SK-N-DZ (cell line): ENCODE results near the gene TBC1D16.

Experiments
- DNase-seq: peaks from one replicate; pipeline ENCODE4 v3.0.0-alpha.2; 2015; ENCODE audit warnings: low spot score

Gene TBC1D16

DNA sequence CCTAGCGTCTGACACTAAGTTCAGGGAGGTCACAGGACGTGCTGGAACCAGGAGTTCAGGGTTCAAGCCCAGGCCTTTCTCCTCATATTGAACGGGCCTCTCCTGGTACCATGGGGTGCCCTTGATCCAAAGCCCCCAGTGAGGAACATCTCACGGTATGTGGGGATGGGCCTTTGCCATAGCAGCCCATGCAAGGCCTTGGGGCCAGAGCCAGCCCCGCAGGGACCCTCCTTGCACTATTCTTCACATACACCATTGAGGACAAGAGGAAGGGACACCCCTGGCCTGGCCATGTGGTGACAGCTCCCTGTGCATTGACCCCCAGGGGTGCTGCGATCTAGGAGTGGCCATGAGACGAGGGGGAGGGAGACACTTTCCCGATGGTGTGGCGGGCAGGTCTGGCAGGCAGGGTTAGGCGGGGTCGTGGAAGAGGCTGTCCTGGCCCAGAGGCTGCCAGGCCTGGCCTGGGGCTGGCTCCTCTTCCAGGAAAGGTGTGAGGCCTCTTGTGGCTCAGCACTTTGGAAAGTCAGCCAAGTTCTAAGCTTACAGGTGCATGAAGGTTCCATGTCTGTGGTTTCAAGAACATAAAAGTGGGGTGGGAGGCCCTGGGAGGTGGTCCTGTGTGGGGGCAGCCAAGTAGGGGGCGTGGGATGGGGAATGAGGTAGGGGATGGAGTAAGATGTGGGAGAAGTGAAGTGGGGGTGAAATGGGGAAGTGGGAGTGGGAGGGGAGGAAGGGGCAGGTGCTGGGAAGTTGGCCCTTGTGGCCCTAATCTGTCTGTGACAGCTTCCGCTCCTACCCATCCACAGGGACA, 107.8 kb downstream of the TBC1D16 start:
- DNase-seq: no peak

GRCh38 chr17:79927136-79927661, 108.5 kb downstream of the TBC1D16 start:
- DNase-seq: no peak

GRCh38 chr17:79926605-79927135, 109.0 kb downstream of the TBC1D16 start:
- no peak for DNase-seq

GRCh38 chr17:79926142-79926604, 109.5 kb downstream of the TBC1D16 start:
- no peak for DNase-seq

DNA sequence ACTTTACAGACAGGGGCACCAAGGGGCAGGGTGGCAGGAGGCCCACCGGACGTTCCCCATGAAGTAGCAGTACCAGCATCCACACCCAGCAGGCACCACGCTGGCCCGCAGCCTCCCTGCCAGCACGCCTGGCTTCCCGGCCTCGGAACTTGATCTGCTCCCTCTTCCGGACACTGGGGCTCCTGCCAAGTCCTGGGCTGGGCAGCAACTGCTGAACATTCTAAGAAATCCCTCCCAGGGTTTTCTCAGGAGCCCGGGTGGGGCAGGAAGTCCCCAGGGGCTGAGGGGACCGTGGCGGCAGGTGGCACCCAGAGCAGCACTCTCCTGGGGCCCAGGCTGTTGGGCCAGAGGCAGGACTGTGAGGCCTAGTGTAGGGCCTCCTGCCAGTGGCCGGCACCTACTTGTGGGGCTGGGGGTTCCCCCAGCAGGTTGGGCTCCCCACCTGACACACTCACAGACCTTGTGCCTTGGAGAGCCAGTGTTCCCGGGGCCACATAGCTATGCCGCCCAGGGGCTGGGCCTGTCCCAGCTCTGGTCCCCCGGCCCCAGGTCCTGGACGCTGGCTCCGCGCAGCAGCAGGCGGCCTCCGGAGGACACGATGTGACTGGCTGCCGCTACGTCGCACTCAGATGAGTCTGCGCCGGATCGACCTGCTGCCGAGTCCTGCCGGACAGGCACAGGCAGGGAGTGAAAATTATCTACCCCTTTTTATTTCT, 110.3 kb downstream of the TBC1D16 start:
- peak; percentile 53 for DNase-seq

GRCh38 chr17:79924639-79924976, 111.1 kb downstream of the TBC1D16 start:
- no peak for DNase-seq

DNA sequence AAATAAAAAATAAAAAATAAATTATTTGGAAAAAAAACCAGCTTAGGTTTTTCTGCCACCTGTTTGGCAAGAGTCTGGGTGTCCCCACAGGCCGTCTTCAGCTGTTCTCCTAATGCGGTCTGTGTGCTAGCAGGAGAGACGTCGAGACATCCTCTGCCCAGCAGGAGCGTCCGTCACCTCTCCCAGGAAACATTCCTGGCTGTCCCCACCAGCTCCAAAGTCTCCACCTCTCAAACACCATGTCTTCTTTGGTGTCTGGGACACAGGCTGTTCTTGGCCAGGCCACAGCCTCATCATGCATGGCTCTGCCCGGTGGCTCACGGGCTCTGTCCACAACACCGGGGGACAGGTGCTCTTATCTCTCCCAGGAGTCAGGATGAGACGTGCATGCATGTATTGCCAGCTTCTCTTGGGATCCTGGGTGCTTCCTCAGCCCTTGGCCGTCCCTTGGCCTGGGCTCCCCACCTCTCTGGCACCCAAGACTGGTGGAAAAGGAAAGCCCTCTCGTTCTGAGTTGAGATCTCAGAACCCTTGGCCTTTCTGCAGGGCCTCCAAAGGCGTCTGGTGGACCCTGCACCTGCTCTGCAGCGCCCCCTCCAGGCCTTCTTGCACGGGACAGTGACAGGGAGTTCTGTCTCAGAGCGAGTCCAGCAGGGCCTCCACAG, 111.6 kb downstream of the TBC1D16 start:
- peak; percentile 59 for DNase-seq

GRCh38 chr17:79922798-79923197, 112.9 kb downstream of the TBC1D16 start:
- DNase-seq: no peak

GRCh38 chr17:79922116-79922601, 113.5 kb downstream of the TBC1D16 start:
- DNase-seq: no peak

- no peak for DNase-seq
Observed at GRCh38 chr17:79921411-79922115, 114.1 kb downstream of the TBC1D16 start.

DNA sequence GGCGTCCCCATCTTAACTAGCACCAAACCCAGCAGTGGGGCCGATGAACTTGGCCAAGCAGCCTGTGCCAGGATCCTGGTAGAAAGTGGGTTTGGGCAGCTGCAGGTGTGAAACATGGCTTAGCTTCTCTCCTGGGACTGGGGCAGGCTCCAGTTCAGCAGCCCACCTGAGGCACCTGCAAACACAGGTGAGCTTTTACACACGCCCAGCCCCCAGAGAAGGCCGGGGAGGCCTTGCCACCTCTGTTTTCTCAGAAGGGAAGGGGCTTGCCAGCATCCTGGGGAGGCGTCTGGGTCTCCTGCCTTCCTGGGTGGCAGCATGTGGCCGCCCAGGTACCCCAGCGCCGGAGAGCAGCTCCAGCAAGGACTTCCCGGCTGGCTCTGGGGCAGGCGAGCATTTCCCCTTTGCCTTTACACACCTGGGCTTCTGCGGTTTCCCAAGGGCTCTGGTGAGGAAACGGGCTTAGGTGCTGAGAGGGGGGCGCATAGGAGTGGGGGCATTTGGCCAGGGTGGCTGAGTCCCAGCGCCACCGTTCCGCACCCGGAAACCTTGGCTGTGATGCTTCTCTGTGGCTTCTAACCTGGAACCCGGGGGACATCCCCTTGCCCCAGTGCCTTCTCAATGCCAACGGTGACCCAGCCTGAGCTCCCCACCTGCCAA, 114.8 kb downstream of the TBC1D16 start:
- no peak for DNase-seq

DNA sequence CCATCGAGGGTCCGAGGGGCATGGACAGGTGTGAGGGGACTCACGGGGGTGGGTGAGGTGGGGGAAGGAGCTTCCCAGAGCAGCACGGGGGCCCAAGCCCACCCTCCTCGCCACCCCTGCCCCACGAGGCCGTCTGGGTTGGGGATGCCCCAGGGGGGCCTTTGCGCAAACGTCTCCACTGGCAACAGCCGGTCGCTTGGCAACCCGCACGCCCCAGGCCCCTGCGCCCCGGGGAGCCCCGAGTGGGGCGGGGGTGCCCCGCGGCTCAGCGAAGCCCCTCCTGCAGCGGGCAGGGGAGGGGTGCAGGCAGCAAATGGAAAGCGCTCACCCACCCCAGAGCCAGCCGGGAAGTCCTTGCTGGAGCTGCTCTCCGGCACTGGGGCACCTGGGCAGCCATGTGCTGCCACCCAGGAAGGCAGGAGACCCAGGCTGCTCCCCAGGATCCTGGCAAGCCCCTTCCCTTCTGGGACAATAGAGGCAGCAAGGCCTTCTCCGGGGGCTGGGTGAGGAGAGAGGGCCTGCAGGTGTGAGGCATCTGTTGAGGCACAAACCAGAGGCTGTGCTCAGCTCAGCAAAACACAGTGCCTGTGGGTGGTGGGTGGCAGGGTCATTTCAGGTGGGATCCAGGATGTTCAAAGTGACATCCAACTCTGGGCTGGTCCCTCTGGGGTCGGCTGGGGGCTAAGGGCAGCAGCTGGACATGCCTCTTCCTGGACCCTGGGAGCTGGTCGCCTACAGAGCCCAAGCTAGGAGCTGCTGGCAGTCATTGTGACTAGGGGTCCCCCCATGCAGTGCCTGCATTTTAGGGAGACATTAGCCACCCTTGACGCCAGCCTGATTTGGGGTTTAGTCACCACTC, 115.6 kb downstream of the TBC1D16 start:
- no peak for DNase-seq

- DNase-seq: no peak
Observed at GRCh38 chr17:79919164-79919585, 116.5 kb downstream of the TBC1D16 start.

- no peak for DNase-seq
Observed at GRCh38 chr17:79918581-79919163, 117.0 kb downstream of the TBC1D16 start.

DNA sequence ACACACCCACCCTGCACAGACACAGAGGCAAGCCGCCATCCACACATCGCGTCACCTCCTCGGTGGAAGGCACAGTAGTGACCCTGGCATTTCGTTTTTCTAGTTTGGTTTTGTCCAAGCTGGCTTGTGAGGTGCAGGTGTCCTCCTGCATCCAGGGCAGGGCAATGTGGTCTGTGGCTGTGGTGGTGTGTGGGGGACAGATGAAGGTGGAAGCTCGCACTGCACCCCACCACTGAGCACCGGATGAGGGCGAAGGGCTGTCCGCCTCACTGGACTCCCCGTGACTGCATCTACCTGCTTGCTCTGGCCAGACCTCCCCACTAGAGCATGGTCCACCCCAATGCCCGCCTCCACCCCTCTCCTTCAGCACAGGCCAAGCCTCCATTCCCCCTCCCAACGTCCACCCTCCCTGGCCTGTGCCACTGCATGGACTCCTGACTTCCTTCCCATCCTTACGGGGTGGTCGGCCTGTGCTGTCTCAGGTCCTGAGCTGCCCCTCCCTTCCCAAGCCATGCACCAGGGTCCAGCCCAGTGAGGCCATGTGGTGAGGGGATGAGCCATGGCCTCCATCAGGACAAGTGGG, 117.7 kb downstream of the TBC1D16 start:
- DNase-seq: no peak

DNA sequence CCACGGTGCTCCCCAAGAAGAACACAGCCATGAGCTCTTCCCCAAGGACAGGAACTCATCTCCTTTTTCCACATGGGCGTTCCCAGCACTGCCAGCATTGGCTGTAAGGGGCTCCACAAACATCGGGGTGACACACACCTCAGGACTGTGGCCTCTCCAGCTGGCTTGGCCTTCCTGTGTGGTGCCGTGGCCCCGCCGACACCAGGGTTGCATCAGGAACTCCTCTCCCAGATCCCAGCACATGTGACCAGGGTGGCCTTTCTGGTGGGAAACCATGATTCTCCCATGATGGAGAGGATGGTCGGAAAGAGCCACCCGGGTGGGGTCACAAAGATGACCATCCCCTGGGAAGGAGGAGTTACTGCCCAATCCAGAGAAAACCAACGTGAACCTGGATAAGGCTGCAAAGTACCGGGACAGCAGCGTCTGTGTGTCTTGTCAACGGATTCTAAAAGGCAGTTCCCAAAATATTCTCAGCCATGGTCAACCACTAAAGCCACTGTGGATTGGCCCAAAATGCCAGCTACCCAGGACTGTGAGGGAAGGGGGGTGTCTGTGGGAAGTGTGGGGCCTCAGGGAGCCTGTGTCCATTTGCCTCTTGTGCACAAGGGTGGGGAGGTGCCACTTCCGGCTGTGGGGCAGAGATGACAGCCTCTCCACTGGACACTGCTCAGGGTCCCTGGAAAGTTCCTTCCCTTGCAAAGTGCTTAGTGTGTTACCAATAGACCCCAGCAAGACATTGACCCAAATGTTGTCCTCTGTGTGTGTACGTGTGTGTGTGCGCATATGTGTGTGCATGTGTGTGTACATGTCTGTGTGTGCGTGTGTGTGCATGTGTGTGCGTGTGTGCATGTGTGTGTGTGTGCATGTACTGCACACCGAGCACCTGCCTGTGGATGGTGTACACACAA, 118.4 kb downstream of the TBC1D16 start:
- DNase-seq: no peak

DNA sequence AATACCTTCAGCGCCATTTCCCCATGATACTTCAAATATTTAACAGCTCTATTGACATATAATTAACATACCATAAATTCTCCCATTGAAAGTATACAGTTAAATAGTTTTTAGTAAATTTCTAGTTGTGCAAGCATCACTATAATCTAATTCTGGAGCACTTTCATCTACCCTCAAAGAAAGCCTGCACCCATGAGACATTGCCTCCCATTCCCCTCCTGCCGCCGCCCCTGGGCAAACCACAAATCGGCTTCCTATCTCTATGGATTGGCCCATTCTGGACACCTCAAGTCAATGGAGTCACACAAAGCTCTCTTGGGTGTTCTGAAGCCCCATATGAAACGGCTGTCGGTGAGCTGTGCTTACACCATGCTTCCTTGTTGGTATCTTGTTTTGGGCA, 119.2 kb downstream of the TBC1D16 start:
- no peak for DNase-seq
